Spinal cord (tissue), 10 donors: Measurements from ENCODE around the gene ZNF470. TPM values are rescaled to one million over a fixed set of nuclear protein-coding genes. Genes with fewer than 3 reads are reported as not detected.

Experiments used
- DNase-seq, 6 donors: peaks; one replicate each; pipeline versions ENCODE4 v3.0.0 to v3.0.0-alpha.2; 2013 to 2015; ENCODE audit warnings: low spot score in 6 of 6, low read depth in 4 of 6
- H3K27ac ChIP-seq: one replicate; pipeline ENCODE4 v1.5.1; 2013; ENCODE audit warnings: low read depth, low read length, control low read depth
- H3K27me3 ChIP-seq: one replicate; pipeline ENCODE4 v1.6.1; 2013; ENCODE audit warnings: low read length; ENCODE audit not compliant: control insufficient read depth, insufficient read depth
- H3K36me3 ChIP-seq: one replicate; pipeline ENCODE4 v1.6.1; 2013; ENCODE audit warnings: low read length; ENCODE audit not compliant: control insufficient read depth, insufficient read depth
- H3K4me1 ChIP-seq: one replicate; pipeline ENCODE4 v1.6.1; 2013; ENCODE audit warnings: low read length; ENCODE audit not compliant: control insufficient read depth, insufficient read depth
- H3K4me3 ChIP-seq: one replicate; pipeline ENCODE4 v1.5.1; 2013; ENCODE audit warnings: low read depth, low read length, control low read depth
- H3K9me3 ChIP-seq: one replicate; pipeline ENCODE4 v1.6.1; 2013; ENCODE audit warnings: low read length; ENCODE audit not compliant: control insufficient read depth, insufficient read depth
- WGBS: methylation state at CpG from one replicate; pipeline ENCODE4 v1.1.5; 2013; ENCODE audit warnings: missing lambda C conversion rate; ENCODE audit not compliant: insufficient coverage; 5-methylcytosine and 5-hydroxymethylcytosine counted together
- polyA plus RNA-seq, 2 donors: library from polyadenylated mRNA; unstranded; fragments of 120-200 nt; gene quantifications; one replicate each; pipeline ENCODE4 v1.2.1, GENCODE V29; 2013; ENCODE audit not compliant: insufficient read length in 2 of 2
- total RNA-seq, 2 donors: library from RNA; depleted of rRNA in 1 of 2; stranded (reverse); fragments of 120-200 nt in 1 of 2; fragments of >200 nt in 1 of 2; gene quantifications; one replicate each; pipeline versions ENCODE4 v1.2.3 to v1.2.4, GENCODE V29; 2013 to 2014
- donor health status: healthy.

ZNF470 gene
- total and polyA plus RNA-seq, 4 donors, result 13.5 to 19.3 (median 17.0) TPM

- 90% methylated on average over 1 of the region's 9 CpGs for WGBS
- Histone ChIP-seq H3K36me3 (peaks cover 52% of the 10 kb centered on the region), H3K27me3 (no peaks in the 10 kb centered on the region), H3K4me1 (peaks cover 14% of the 10 kb centered on the region), H3K27ac (no peak overlapping the region), H3K4me3 (no peak overlapping the region), H3K9me3 (peaks cover 3% of the 10 kb centered on the region)
- DNase-seq, result no peak
Observed at GRCh38 chr19:56623006-56623405, 55.7 kb downstream of the ZNF470 start.

- H3K9me3 ChIP-seq, result peaks cover 3% of the 10 kb centered on the region
- no peak overlapping the region for H3K27ac ChIP-seq
- peaks cover 48% of the 10 kb centered on the region for H3K36me3 ChIP-seq
- 95% methylated on average over 7 of the region's 9 CpGs for WGBS
- no peak overlapping the region for H3K4me3 ChIP-seq
- H3K4me1 ChIP-seq, result peaks cover 8% of the 10 kb centered on the region
- no peak for DNase-seq
- H3K27me3 ChIP-seq, result no peaks in the 10 kb centered on the region
Observed at GRCh38 chr19:56625708-56626107, 58.4 kb downstream of the ZNF470 start.

GRCh38 chr19:56633021-56633420 lies 65.8 kb downstream of the ZNF470 start:
- WGBS, result 11% methylated on average over 1 of the region's 1 CpG
- no peak overlapping the region for H3K27ac ChIP-seq

GRCh38 chr19:56637976-56638555 lies 70.8 kb downstream of the ZNF470 start:
- peak; percentile 53 to 92 (median 80) for DNase-seq
- H3K9me3 ChIP-seq, result peaks cover 2% of the 10 kb centered on the region
- H3K27me3 ChIP-seq, result peaks cover under 1% of the 10 kb centered on the region
- H3K4me3 ChIP-seq, result no peak overlapping the region
- no peak overlapping the region for H3K27ac ChIP-seq
- H3K36me3 ChIP-seq, result no peaks in the 10 kb centered on the region
- peaks cover 4% of the 10 kb centered on the region for H3K4me1 ChIP-seq
- 12% methylated on average over 20 of the region's 21 CpGs for WGBS

More at GRCh38 chr19:56633021-56633420, 65.8 kb downstream of the ZNF470 start:
- DNase-seq, result no peak
- Histone ChIP-seq H3K4me3 (no peak overlapping the region), H3K4me1 (peaks cover 1% of the 10 kb centered on the region), H3K36me3 (no peaks in the 10 kb centered on the region), H3K9me3 (peaks cover 2% of the 10 kb centered on the region), H3K27me3 (no peaks in the 10 kb centered on the region)

Other genes with a start within 250 kb of the ZNF470 start
- 1 to 10 TPM; 7.7 to 8.7 TPM for gene ZNF582, start 173.9 kb upstream of the ZNF470 start, total RNA-seq
- gene ZNF582, start 173.9 kb upstream of the ZNF470 start, polyA plus RNA-seq, result 1 to 10 TPM; 5.3 to 7.2 TPM
- 10 to 100 TPM; 20.0 to 22.2 TPM for gene ZNF583, start 163.1 kb upstream of the ZNF470 start, total RNA-seq
- 10 to 100 TPM; 13.5 to 14.0 TPM for gene ZNF583, start 163.1 kb upstream of the ZNF470 start, polyA plus RNA-seq
- 10 to 100 TPM; 16.7 to 19.4 TPM for gene ZNF667, start 90.1 kb upstream of the ZNF470 start, total RNA-seq
- gene ZNF667, start 90.1 kb upstream of the ZNF470 start, polyA plus RNA-seq, result 10 to 100 TPM; 18.9 to 19.8 TPM
- gene ZNF471, start 59.6 kb upstream of the ZNF470 start, total RNA-seq, result 10 to 100 TPM; 15.5 to 16.3 TPM
- 10 to 100 TPM; 19.5 to 30.5 TPM for gene ZNF471, start 59.6 kb upstream of the ZNF470 start, polyA plus RNA-seq
- gene ZFP28, start 28.5 kb upstream of the ZNF470 start, total RNA-seq, result 10 to 100 TPM; 15.6 to 22.5 TPM
- 10 to 100 TPM; 22.1 to 25.8 TPM for gene ZFP28, start 28.5 kb upstream of the ZNF470 start, polyA plus RNA-seq
- gene ZNF71, start 27.8 kb downstream of the ZNF470 start, total RNA-seq, result 1 to 10 TPM; 8.9 TPM
- gene ZNF71, start 27.8 kb downstream of the ZNF470 start, polyA plus RNA-seq, result 10 to 100 TPM; 11.6 to 12.2 TPM
- gene SMIM17, start 75.7 kb downstream of the ZNF470 start, total RNA-seq, result 10 to 100 TPM; 13.8 to 84.2 TPM
- gene SMIM17, start 75.7 kb downstream of the ZNF470 start, polyA plus RNA-seq, result 10 to 100 TPM; 54.3 to 62.7 TPM
- gene ZNF835, start 104.3 kb downstream of the ZNF470 start, total RNA-seq, result 1 to 10 TPM; 4.1 to 5.2 TPM
- gene ZNF835, start 104.3 kb downstream of the ZNF470 start, polyA plus RNA-seq, result 10 to 100 TPM in 1 of 2 donors, 1 to 10 TPM in 1; 6.6 to 10.3 TPM